HG02970 (cell line): ENCODE measurements around the gene HLA-DQB2.
"Not testable (repeated sequence)": the region's sequence is repeated elsewhere in the genome, so short reads cannot be mapped to it uniquely, and the experiment has no call there.

ENCODE experiments used
- ATAC-seq: cut with Tn5 transposase; IDR thresholded peaks from one replicate; pipeline ENCODE4 v1.9.1; 2021; ENCODE audit warnings: mild to moderate bottlenecking, moderate library complexity, moderate number of reproducible peaks; ENCODE audit not compliant: unreplicated experiment, low FRiP score

Gene HLA-DQB2

DNA sequence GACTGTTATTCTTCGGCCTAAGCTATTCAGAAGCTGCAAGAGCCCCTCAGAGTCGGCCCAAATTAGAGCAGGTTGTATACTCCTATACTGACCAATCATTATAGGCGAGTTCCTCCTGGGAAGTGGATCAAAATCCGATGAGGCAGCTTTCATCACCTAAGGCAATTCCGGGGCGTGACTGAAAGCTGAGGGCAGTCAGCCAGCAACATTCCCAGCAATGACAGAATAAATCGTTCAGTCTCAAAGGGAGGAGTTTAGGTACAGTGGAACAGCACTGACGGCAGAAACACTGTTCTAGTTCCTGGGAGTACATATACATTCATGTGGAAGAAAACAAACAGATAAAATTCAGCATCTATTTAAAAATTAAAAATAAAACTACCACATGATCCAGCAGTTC, 10.8 kb downstream of the HLA-DQB2 start:
- ATAC-seq: no peak

DNA sequence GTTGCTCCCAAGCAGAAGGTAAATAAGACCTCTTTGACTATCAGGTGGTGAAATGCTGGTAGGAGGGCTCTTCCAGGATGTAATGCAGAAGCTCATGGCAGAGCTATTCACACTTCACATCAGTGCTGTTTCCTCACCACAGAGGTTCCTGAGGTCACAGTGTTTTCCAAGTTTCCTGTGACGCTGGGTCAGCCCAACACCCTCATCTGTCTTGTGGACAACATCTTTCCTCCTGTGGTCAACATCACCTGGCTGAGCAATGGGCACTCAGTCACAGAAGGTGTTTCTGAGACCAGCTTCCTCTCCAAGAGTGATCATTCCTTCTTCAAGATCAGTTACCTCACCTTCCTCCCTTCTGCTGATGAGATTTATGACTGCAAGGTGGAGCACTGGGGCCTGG, 17.7 kb downstream of the HLA-DQB2 start:
- ATAC-seq: not testable (repeated sequence)

DNA sequence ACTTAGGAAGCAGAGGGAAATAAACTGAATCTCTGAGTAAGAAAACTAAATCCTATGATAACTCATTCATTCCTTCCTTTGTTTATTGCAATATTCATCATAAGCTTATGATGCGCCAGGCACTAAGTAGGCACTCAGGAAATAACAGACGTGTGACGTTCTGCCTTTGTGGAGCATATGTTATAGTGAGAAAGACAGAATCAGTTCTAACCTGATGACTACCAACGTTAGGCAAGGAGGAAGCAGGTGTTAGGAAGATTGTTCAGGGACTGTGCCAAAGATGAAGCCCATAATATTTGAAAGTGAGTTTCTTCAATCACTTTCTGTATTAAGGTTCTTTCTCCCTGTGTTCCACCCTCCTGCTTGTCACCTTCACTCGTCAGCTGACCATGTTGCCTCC, 18.6 kb downstream of the HLA-DQB2 start:
- ATAC-seq: no peak

DNA sequence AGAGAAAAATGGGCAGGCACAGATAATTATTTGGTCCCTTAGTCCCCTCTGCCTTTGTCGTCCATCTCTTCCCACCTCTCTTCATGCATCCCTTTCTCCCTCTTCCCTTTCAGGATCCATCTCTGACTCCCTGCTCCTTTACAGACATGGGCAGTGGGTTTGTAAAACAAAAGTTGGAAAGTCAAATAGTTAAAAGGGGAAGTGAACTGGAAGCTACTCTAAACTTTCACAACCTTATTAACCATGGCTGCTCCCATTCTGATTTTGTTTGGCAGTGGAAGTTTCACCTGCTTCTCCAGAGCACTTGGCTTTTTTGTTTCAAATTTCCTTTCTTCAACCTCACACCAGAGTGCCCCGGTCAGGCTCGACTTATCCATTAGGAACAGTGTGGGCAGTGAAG, 21.0 kb downstream of the HLA-DQB2 start:
- ATAC-seq: no peak

DNA sequence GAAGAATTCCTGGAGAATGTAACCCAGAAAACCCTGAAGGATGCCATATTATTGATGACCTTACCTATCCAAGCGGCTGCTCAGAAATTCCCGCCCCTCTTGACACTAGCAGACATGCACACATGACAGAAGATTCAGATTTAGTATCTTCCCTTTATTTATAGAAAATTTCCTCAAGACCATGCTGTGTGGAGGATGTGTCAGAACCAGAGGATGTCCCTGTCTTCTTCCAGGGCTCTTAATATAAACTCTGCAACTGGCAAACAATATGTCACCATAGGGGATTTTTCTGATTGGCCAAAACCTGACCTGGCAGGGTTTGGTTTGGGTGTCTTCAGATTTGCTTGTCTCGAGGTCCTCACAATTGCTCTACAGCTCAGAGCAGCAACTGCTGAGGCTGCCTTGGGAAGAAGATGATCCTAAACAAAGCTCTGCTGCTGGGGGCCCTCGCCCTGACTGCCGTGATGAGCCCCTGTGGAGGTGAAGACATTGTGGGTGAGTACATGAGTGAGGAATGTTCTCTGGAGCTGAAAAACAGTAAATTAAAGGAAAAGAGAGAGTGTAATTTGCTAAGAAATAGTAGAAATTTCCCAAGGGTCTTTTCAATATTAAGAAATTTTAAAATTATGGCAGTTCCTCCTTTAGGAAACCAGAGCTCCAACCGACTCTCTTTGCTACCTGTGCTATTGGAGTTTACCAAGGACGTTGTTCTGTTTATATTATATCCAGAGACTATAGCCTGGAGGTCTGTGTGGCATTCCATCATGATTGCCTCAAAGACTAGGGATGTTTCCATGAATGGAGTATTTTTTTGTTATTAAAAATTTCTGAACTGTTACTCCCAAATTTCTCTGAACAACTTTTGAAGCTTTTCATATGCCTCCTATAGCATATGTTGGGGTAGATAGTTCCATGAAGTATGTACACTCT, 22.0 kb downstream of the HLA-DQB2 start, which contains the start of gene HLA-DQA2:
Gene HLA-DQA2, plus strand, starts transcription at position 361 of the 930 bp plus-strand sequence. Its CDS starts 53 bp downstream, at position 414.
- ATAC-seq: no peak

DNA sequence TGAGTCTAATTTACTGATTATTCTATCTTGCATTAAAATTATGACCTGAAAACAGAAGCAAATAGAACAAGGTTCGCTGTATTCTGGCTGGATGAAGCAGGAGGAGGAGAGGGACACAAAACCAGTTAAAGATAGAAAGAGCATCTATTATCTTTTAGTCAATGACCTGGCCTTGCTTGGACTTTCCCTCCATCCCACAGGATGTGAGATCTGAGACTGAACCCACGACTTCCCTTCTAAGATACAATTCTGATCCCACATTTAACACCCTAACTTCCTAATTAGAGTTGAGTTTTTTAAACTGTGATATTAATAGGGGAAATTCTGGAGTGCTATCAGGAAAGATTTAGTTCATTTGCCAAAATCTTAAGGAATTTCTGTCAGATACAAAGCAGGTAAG, 25.2 kb downstream of the HLA-DQB2 start:
- no peak for ATAC-seq

- ATAC-seq: no peak
Measured at GRCh38 chr6:32718879-32719278, 44.5 kb downstream of the HLA-DQB2 start.

GRCh38 chr6:32716396-32716795, 46.9 kb downstream of the HLA-DQB2 start:
- ATAC-seq: no peak

- ATAC-seq: no peak
Measured at GRCh38 chr6:32713241-32713640, 50.1 kb downstream of the HLA-DQB2 start.

DNA sequence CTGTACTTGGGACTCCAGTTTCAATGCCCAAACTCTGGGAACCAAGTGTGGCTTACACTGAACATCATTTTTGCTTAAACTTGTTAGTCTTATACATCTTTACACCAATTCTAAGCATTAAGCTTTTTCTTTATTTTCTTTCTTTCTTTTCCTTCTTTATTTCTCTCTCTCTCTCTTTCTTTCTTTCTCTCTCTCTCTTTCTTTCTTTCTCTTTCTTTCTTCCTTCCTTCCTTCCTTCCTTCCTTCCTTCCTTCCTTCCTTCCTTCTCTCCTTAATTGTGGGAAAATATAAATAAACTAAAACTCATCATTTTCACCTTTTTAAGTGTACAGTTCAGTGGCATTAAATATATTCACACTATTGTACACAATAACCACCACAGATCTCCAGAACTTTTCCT, 53.7 kb downstream of the HLA-DQB2 start:
- ATAC-seq: no peak
